ENCODE data around the gene NMNAT3.

The NMNAT3 gene

GRCh38 chr3:139578783-139579182 lies 99.0 kb downstream of the NMNAT3 start:
- no peak for DNase-seq (ENCODE audit: low read depth in 2 of 2)

- DNase-seq (ENCODE audit: low read depth in 2 of 2), result no peak
Observed at GRCh38 chr3:139577909-139578308, 99.9 kb downstream of the NMNAT3 start.

GRCh38 chr3:139577346-139577745 lies 100.4 kb downstream of the NMNAT3 start:
- no peak for DNase-seq (ENCODE audit: low read depth in 2 of 2)

- DNase-seq (ENCODE audit: low read depth in 2 of 2), result no peak
Observed at GRCh38 chr3:139574026-139574947, 103.5 kb downstream of the NMNAT3 start.

GRCh38 chr3:139572847-139573672 lies 104.7 kb downstream of the NMNAT3 start:
- DNase-seq (ENCODE audit: low read depth in 2 of 2), result no peak

- no peak for DNase-seq (ENCODE audit: low read depth in 2 of 2)
Observed at GRCh38 chr3:139571711-139572110, 106.1 kb downstream of the NMNAT3 start.

GRCh38 chr3:139564294-139564861 lies 113.4 kb downstream of the NMNAT3 start:
- no peak for DNase-seq (ENCODE audit: low read depth in 2 of 2)

- DNase-seq (ENCODE audit: low read depth in 2 of 2), result no peak
Observed at GRCh38 chr3:139561959-139562676, 115.7 kb downstream of the NMNAT3 start.

- no peak for DNase-seq (ENCODE audit: low read depth in 2 of 2)
Observed at GRCh38 chr3:139561255-139561817, 116.4 kb downstream of the NMNAT3 start.

- no peak for DNase-seq (ENCODE audit: low read depth in 2 of 2)
Observed at GRCh38 chr3:139560411-139560810, 117.4 kb downstream of the NMNAT3 start.

- DNase-seq (ENCODE audit: low read depth in 2 of 2), result no peak
Observed at GRCh38 chr3:139559541-139559940, 118.2 kb downstream of the NMNAT3 start.

GRCh38 chr3:139558351-139559266 lies 119.2 kb downstream of the NMNAT3 start:
- DNase-seq (ENCODE audit: low read depth in 2 of 2), result no peak

- no peak for DNase-seq (ENCODE audit: low read depth in 2 of 2)
Observed at GRCh38 chr3:139557041-139557440, 120.7 kb downstream of the NMNAT3 start.

GRCh38 chr3:139555249-139555648 lies 122.5 kb downstream of the NMNAT3 start:
- no peak for DNase-seq (ENCODE audit: low read depth in 2 of 2)

- DNase-seq (ENCODE audit: low read depth in 2 of 2), result no peak
Observed at GRCh38 chr3:139554628-139555027, 123.1 kb downstream of the NMNAT3 start.

- DNase-seq (ENCODE audit: low read depth in 2 of 2), result no peak
Observed at GRCh38 chr3:139552632-139553365, 125.0 kb downstream of the NMNAT3 start.

GRCh38 chr3:139548801-139549200 lies 129.0 kb downstream of the NMNAT3 start:
- no peak for DNase-seq (ENCODE audit: low read depth in 2 of 2)

GRCh38 chr3:139547666-139548065 lies 130.1 kb downstream of the NMNAT3 start:
- DNase-seq (ENCODE audit: low read depth in 2 of 2), result no peak

GRCh38 chr3:139546772-139547171 lies 131.0 kb downstream of the NMNAT3 start:
- no peak for DNase-seq (ENCODE audit: low read depth in 2 of 2)
